ENCODE results near the gene ZNF200.

DNA sequence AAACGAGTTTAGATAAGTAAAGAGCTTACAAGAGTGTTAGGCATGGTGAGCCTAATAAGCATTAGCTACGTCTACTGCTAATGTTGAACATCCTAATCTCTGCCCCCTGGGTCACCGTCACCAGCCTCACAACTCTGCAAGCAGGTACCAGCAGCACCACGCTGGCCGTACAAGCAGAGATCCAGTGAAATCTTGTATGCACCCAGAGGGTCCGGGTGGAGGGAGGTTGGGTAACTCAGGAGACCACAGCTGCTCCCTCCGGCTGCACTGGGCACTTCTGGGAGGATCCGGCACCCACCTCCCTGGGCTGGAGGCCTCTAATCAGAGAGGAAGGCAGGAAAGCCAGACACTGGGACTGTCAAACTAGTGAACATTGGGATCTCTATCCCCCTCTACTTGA, 55.3 kb downstream of the ZNF200 start:
- no peak for TF ChIP-seq EZH2 (IDR thresholded peaks at IDR 0.05; ENCODE audit: borderline replicate concordance, insufficient read depth, low read depth, low read length, poor library complexity, severe bottlenecking)
- TF ChIP-seq, protein P1, sequence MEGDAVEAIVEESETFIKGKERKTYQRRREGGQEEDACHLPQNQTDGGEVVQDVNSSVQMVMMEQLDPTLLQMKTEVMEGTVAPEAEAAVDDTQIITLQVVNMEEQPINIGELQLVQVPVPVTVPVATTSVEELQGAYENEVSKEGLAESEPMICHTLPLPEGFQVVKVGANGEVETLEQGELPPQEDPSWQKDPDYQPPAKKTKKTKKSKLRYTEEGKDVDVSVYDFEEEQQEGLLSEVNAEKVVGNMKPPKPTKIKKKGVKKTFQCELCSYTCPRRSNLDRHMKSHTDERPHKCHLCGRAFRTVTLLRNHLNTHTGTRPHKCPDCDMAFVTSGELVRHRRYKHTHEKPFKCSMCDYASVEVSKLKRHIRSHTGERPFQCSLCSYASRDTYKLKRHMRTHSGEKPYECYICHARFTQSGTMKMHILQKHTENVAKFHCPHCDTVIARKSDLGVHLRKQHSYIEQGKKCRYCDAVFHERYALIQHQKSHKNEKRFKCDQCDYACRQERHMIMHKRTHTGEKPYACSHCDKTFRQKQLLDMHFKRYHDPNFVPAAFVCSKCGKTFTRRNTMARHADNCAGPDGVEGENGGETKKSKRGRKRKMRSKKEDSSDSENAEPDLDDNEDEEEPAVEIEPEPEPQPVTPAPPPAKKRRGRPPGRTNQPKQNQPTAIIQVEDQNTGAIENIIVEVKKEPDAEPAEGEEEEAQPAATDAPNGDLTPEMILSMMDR (IDR thresholded peaks at IDR 0.05): no peak

All from B cell (primary cell).